Caco-2 (cell line): ENCODE measurements around the gene PBX2. TPM values are rescaled to one million over a fixed set of nuclear protein-coding genes. Genes with fewer than 3 reads are reported as not detected.

Source experiments
- BruUV-seq: library from RNA; stranded (reverse); fragments of 400-500 nt; replicated peaks from 2 replicates; lab custom pipeline; 2021; lab: Mats Ljungman, UMichigan
- CTCF ChIA-PET: fragments of 300-600 bp; sonication (Branson Sonifier 250); formaldehyde crosslinking; loops from one replicate; lab custom pipeline; 2022; ENCODE audit warnings: antibody characterized with exemption; lab: Charles Lee
- POLR2A ChIA-PET: fragments of 300-600 bp; sonication (Branson Sonifier 250); formaldehyde crosslinking; loops from one replicate; lab custom pipeline; 2022; ENCODE audit warnings: antibody characterized with exemption; lab: Charles Lee
- DNase-seq, 2 experiments: peaks; one replicate each; pipeline versions ENCODE4 v3.0.0 to v3.0.0-alpha.2; 2020 to 2022
- H3K27me3 ChIP-seq: replicated peaks from 2 replicates; pipeline ENCODE4 v1.6.0; 2011; ENCODE audit warnings: low read length; ENCODE audit not compliant: control insufficient read depth, insufficient read depth
- H3K36me3 ChIP-seq: 2 replicates; pipeline ENCODE4 v1.5.1; 2011; ENCODE audit warnings: low read length; ENCODE audit not compliant: control insufficient read depth, insufficient read depth
- H3K4me1 ChIP-seq: fragments of 250-450 bp; sonication (Bioruptor Pico); 2 replicates; pipeline ENCODE4 v1.5.1; 2020; ENCODE audit warnings: mild to moderate bottlenecking
- H3K4me3 ChIP-seq: 2 replicates; pipeline ENCODE4 v1.5.1; 2011; ENCODE audit warnings: low read depth, mild to moderate bottlenecking, control low read depth, low read length
- H3K9me3 ChIP-seq: fragments of 250-450 bp; sonication (Bioruptor Pico); 2 replicates; pipeline ENCODE4 v1.5.1; 2020; ENCODE audit warnings: mild to moderate bottlenecking, moderate library complexity
- H3K27ac Mint-ChIP-seq: one replicate; pipeline ENCODE4 v1.8.0; 2022; ENCODE audit warnings: mixed read lengths; ENCODE audit not compliant: unreplicated experiment
- H3K27me3 Mint-ChIP-seq: one replicate; pipeline ENCODE4 v1.8.0; 2022; ENCODE audit warnings: mixed read lengths; ENCODE audit not compliant: insufficient read depth, unreplicated experiment
- H3K36me3 Mint-ChIP-seq: one replicate; pipeline ENCODE4 v1.8.0; 2022; ENCODE audit warnings: mild to moderate bottlenecking, mixed read lengths; ENCODE audit not compliant: insufficient read depth, unreplicated experiment
- H3K4me1 Mint-ChIP-seq: one replicate; pipeline ENCODE4 v1.8.0; 2022; ENCODE audit warnings: low read depth, mixed read lengths; ENCODE audit not compliant: unreplicated experiment
- H3K4me3 Mint-ChIP-seq: one replicate; pipeline ENCODE4 v1.8.0; 2022; ENCODE audit warnings: mild to moderate bottlenecking, moderate library complexity, mixed read lengths; ENCODE audit not compliant: unreplicated experiment
- H3K9me3 Mint-ChIP-seq: one replicate; pipeline ENCODE4 v1.8.0; 2022; ENCODE audit warnings: mixed read lengths; ENCODE audit not compliant: unreplicated experiment
- CTCF ChIP-seq, 2 experiments: fragments of 200-600 bp in 1 of 2; IDR thresholded peaks; 1 replicate in 1 of 2; 2 replicates in 1 of 2; pipeline versions ENCODE4 v1.5.1 to v1.8.0; 2011 to 2022; ENCODE audit warnings: antibody characterized with exemption in 1 of 2, control low read depth in 1 of 2, inconsistent platforms in 1 of 2, low read depth in 1 of 2, low read length in 1 of 2, mild to moderate bottlenecking in 1 of 2, moderate library complexity in 1 of 2; ENCODE audit not compliant: insufficient read depth in 1 of 2, severe bottlenecking in 1 of 2, unreplicated experiment in 1 of 2
- intact Hi-C: fragments of 100-400 bp; cut with micrococcal nuclease; formaldehyde crosslinking; loops from one replicate; pipeline ENCODE4 v1.10.0; 2022; ENCODE audit not compliant: unreplicated experiment
- total RNA-seq: library from RNA; stranded (reverse); gene quantifications from 2 replicates; pipeline ENCODE4 v1.2.3, GENCODE V29; 2022

The PBX2 gene
- total RNA-seq, 1 experiment from 2014 or later, result 96.3 TPM

- no peaks in the 10 kb centered on the region for H3K9me3 Mint-ChIP-seq
- H3K36me3 ChIP-seq, result no peaks in the 10 kb centered on the region
- no TSS peak for BruUV-seq
- no peaks in the 10 kb centered on the region for H3K4me1 ChIP-seq
- no peaks in the 10 kb centered on the region for H3K4me1 Mint-ChIP-seq
- H3K36me3 Mint-ChIP-seq, result no peaks in the 10 kb centered on the region
- no peak overlapping the region for H3K4me3 ChIP-seq
- DNase-seq, result no peak
- no peak for TF ChIP-seq CTCF (IDR thresholded peaks at IDR 0.05; ENCODE audit: insufficient read depth in 1 of 2, low read depth in 1 of 2, low read length in 1 of 2, severe bottlenecking in 1 of 2, unreplicated experiment in 1 of 2)
- H3K27ac Mint-ChIP-seq, result no peak overlapping the region
- H3K27me3 Mint-ChIP-seq, result no peaks in the 10 kb centered on the region
- H3K4me3 Mint-ChIP-seq, result no peak overlapping the region
- CTCF ChIA-PET, result no interaction called here
- H3K27me3 ChIP-seq, result no peaks in the 10 kb centered on the region
- H3K9me3 ChIP-seq, result no peaks in the 10 kb centered on the region
- intact Hi-C loops, result no loop called here
- POLR2A ChIA-PET, result no interaction called here
These were observed 36.4 kb upstream of the PBX2 start for GRCh38 chr6:32226434-32226833.

DNA sequence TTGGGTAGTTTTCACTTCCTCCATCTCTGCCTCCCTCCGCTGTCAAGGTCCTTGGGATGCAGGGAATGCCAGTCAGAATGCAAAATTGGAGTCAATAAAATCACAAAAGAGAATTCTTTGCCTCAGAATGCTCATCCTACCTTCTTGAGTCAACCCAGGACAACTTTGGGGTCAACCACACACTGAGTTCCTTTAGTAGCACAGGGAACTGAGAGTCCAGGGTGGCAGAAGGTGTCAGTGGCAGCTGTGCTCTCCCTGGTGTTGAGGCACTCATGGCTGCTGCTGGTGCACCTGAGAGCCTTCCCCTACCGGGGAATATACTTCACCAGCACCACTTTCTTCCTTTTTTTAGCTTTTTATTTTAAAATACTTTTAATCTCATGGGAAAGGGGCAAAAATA is 34.7 kb upstream of the PBX2 start:
- no peaks in the 10 kb centered on the region for H3K36me3 Mint-ChIP-seq
- H3K27me3 Mint-ChIP-seq, result no peaks in the 10 kb centered on the region
- Histone ChIP-seq H3K4me1 (no peaks in the 10 kb centered on the region), H3K9me3 (no peaks in the 10 kb centered on the region), H3K27me3 (no peaks in the 10 kb centered on the region), H3K36me3 (no peaks in the 10 kb centered on the region), H3K4me3 (no peak overlapping the region)
- H3K4me1 Mint-ChIP-seq, result no peaks in the 10 kb centered on the region
- POLR2A ChIA-PET, result no interaction called here
- no TSS peak for BruUV-seq
- TF ChIP-seq CTCF (IDR thresholded peaks at IDR 0.05; ENCODE audit: insufficient read depth in 1 of 2, low read depth in 1 of 2, low read length in 1 of 2, severe bottlenecking in 1 of 2, unreplicated experiment in 1 of 2), result no peak
- intact Hi-C loops, result no loop called here
- H3K4me3 Mint-ChIP-seq, result no peak overlapping the region
- no peak overlapping the region for H3K27ac Mint-ChIP-seq
- no peaks in the 10 kb centered on the region for H3K9me3 Mint-ChIP-seq
- no peak for DNase-seq
- CTCF ChIA-PET, result no interaction called here

DNA sequence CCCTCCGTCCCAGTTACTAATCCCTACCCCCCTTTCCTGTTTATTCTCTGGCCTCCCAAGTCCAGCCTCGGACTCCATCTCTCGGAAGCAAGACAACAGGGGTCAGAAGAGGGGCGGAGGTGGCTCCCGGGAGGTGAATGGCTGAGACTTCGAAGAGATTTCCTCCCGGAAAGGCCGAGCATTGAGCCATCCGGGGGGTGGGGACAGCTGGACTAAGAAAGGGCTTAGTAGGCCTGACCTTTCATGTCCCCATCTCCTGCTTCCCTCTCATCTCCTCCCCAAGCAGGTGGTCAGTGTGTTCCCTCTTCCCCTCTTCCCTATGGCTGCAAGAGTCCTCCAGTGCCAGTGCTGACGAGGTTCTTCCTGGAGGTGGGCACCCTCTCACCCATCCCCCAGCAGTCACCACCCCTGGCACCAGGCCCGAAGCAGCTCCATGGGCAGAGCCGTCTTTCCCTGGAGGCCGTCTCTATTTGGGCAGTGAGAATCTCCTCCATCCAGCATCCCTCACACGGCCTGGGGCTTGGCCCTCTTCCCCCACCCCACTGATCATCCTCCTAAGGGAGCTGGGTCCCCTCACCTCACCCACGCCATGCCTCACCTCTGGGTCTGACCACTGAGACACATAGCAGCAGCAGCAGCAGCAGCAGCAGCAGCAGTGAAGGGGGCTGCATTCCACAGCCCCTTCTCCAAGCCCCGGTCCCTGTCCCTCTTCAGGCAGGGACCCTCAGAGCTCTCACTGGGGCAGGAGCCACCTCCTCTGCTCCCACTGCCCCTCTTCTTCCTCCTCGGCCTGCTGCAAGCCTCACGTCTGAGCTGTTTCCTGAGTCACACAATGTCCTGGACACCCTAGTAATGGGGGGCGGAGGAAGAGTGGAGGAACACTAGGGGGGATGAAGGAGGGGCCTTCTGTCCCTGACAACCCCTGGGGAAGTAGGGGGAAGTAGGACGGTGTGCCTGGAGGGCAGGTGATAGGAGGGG is 33.5 kb upstream of the PBX2 start, which contains the start of gene NOTCH4:
NOTCH4 (minus strand) TSS at position 810 of the 978 bp plus-strand sequence; CDS start at position 671, 139 bp downstream.
- H3K27me3 Mint-ChIP-seq, result no peaks in the 10 kb centered on the region
- no peak for TF ChIP-seq CTCF (IDR thresholded peaks at IDR 0.05; ENCODE audit: insufficient read depth in 1 of 2, low read depth in 1 of 2, low read length in 1 of 2, severe bottlenecking in 1 of 2, unreplicated experiment in 1 of 2)
- no peak for DNase-seq
- Histone ChIP-seq H3K4me1 (no peaks in the 10 kb centered on the region), H3K36me3 (no peaks in the 10 kb centered on the region), H3K27me3 (no peaks in the 10 kb centered on the region), H3K4me3 (no peak within 1 kb of the TSS), H3K9me3 (no peaks in the 10 kb centered on the region)
- no peaks in the 10 kb centered on the region for H3K36me3 Mint-ChIP-seq
- no peaks in the 10 kb centered on the region for H3K9me3 Mint-ChIP-seq
- intact Hi-C loops, result no loop called here
- H3K27ac Mint-ChIP-seq, result no peak within 1 kb of the TSS
- POLR2A ChIA-PET, result no interaction called here
- CTCF ChIA-PET, result no interaction called here
- no TSS peak for BruUV-seq
- no peaks in the 10 kb centered on the region for H3K4me1 Mint-ChIP-seq
- no peak within 1 kb of the TSS for H3K4me3 Mint-ChIP-seq
